H9 (cell line): ENCODE measurements around the gene ST14. TPM values are rescaled to one million over a fixed set of nuclear protein-coding genes. Genes with fewer than 3 reads are reported as not detected.

ENCODE experiments used
- DNase-seq: peaks from one replicate; pipeline ENCODE4 v3.0.0-alpha.2; 2017
- H2AFZ ChIP-seq: one replicate; pipeline ENCODE4 v1.6.1; 2013; ENCODE audit warnings: mild to moderate bottlenecking, low read length, control low read depth, moderate library complexity
- H2AK5ac ChIP-seq: 2 replicates; pipeline ENCODE4 v1.6.1; 2013; ENCODE audit warnings: low read length, control low read depth, mixed read lengths; ENCODE audit not compliant: insufficient read length
- H2BK120ac ChIP-seq: one replicate; pipeline ENCODE4 v1.6.1; 2013; ENCODE audit warnings: low read depth, mild to moderate bottlenecking, low read length, control low read depth, inconsistent platforms; ENCODE audit not compliant: poor library complexity, severe bottlenecking
- H2BK12ac ChIP-seq: 2 replicates; pipeline ENCODE4 v1.6.1; 2013; ENCODE audit warnings: low read length, control low read depth, mixed read lengths, low read depth; ENCODE audit not compliant: insufficient read length
- H2BK15ac ChIP-seq: 2 replicates; pipeline ENCODE4 v1.6.1; 2013; ENCODE audit warnings: low read depth, low read length, control low read depth
- H2BK20ac ChIP-seq: one replicate; pipeline ENCODE4 v1.6.1; 2013; ENCODE audit warnings: low read depth, mild to moderate bottlenecking, low read length, control low read depth, inconsistent platforms; ENCODE audit not compliant: poor library complexity, severe bottlenecking
- H2BK5ac ChIP-seq: 2 replicates; pipeline ENCODE4 v1.6.1; 2013; ENCODE audit warnings: low read length, control low read depth, mixed read lengths; ENCODE audit not compliant: insufficient read length
- H3K14ac ChIP-seq: 2 replicates; pipeline ENCODE4 v1.6.1; 2013; ENCODE audit warnings: low read length, control low read depth; ENCODE audit not compliant: insufficient read depth
- H3K18ac ChIP-seq: 2 replicates; pipeline ENCODE4 v1.6.1; 2013; ENCODE audit warnings: low read depth, mild to moderate bottlenecking, mixed read lengths, low read length, control low read depth; ENCODE audit not compliant: insufficient read length
- H3K23ac ChIP-seq: 2 replicates; pipeline ENCODE4 v1.6.1; 2013; ENCODE audit warnings: low read length, control low read depth, mixed read lengths, low read depth; ENCODE audit not compliant: insufficient read length
- H3K23me2 ChIP-seq: 2 replicates; pipeline ENCODE4 v1.6.1; 2013; ENCODE audit warnings: low read depth, mild to moderate bottlenecking, mixed read lengths, low read length, control low read depth; ENCODE audit not compliant: insufficient read length, poor library complexity, severe bottlenecking
- H3K27ac ChIP-seq: 2 replicates; pipeline ENCODE4 v1.5.1; 2013; ENCODE audit warnings: low read length, control low read depth, mixed read lengths, low read depth; ENCODE audit not compliant: insufficient read length
- H3K27me3 ChIP-seq: 2 replicates; pipeline ENCODE4 v1.6.1; 2013; ENCODE audit warnings: low read length, control low read depth, inconsistent platforms; ENCODE audit not compliant: insufficient read depth
- H3K4ac ChIP-seq: 2 replicates; pipeline ENCODE4 v1.6.1; 2013; ENCODE audit warnings: low read depth, mild to moderate bottlenecking, control low read depth, inconsistent platforms, low read length, moderate library complexity
- H3K4me1 ChIP-seq: 2 replicates; pipeline ENCODE4 v1.6.1; 2013; ENCODE audit warnings: low read length, control low read depth, inconsistent platforms; ENCODE audit not compliant: insufficient read depth
- H3K4me2 ChIP-seq: 2 replicates; pipeline ENCODE4 v1.6.1; 2013; ENCODE audit warnings: low read length, control low read depth, mixed read lengths; ENCODE audit not compliant: insufficient read length, insufficient read depth
- H3K56ac ChIP-seq: 2 replicates; pipeline ENCODE4 v1.6.1; 2013; ENCODE audit warnings: low read depth, mild to moderate bottlenecking, mixed read lengths, low read length, control low read depth; ENCODE audit not compliant: insufficient read length
- H3K79me1 ChIP-seq: 2 replicates; pipeline ENCODE4 v1.6.1; 2013; ENCODE audit warnings: low read depth, mild to moderate bottlenecking, moderate library complexity, low read length, control low read depth, inconsistent platforms; ENCODE audit not compliant: insufficient read depth, poor library complexity, severe bottlenecking
- H3K79me2 ChIP-seq: 2 replicates; pipeline ENCODE4 v1.6.1; 2013; ENCODE audit warnings: low read length, control low read depth, inconsistent platforms; ENCODE audit not compliant: insufficient read depth
- H3K9ac ChIP-seq: 2 replicates; pipeline ENCODE4 v1.6.1; 2013; ENCODE audit warnings: low read length, control low read depth, mixed read lengths; ENCODE audit not compliant: insufficient read length; ENCODE audit errors: extremely low read depth
- H3K9me3 ChIP-seq: one replicate; pipeline ENCODE4 v1.6.1; 2013; ENCODE audit warnings: low read depth, low read length, inconsistent platforms; ENCODE audit not compliant: control insufficient read depth
- H3T11ph ChIP-seq: one replicate; pipeline ENCODE4 v1.6.1; 2013; ENCODE audit warnings: mild to moderate bottlenecking, low read length, control low read depth, inconsistent platforms
- H4K20me1 ChIP-seq: one replicate; pipeline ENCODE4 v1.6.1; 2013; ENCODE audit not compliant: control insufficient read depth, insufficient read length, insufficient read depth
- H4K5ac ChIP-seq: 2 replicates; pipeline ENCODE4 v1.6.1; 2013; ENCODE audit warnings: low read depth, mild to moderate bottlenecking, mixed read lengths, low read length, control low read depth; ENCODE audit not compliant: insufficient read length
- H4K8ac ChIP-seq: replicated peaks from 2 replicates; pipeline ENCODE4 v1.6.1; 2013; ENCODE audit warnings: low read length, control low read depth, mixed read lengths, low read depth; ENCODE audit not compliant: insufficient read length
- H4K91ac ChIP-seq: 2 replicates; pipeline ENCODE4 v1.6.1; 2013; ENCODE audit warnings: low read depth, mild to moderate bottlenecking, moderate library complexity, mixed read lengths, low read length, control low read depth; ENCODE audit not compliant: insufficient read length
- H3K27ac Mint-ChIP-seq, 3 experiments: 2 replicates in 2 of 3; 3 replicates in 1 of 3; pipeline ENCODE4 v1.8.0; 2020 to 2021; ENCODE audit warnings: mixed read lengths in 3 of 3, mild to moderate bottlenecking in 1 of 3, moderate library complexity in 1 of 3
- H3K27me3 Mint-ChIP-seq: 2 replicates; pipeline ENCODE4 v1.8.0; 2021; ENCODE audit warnings: low read depth, mild to moderate bottlenecking, moderate library complexity, mixed read lengths
- H3K36me3 Mint-ChIP-seq, 3 experiments: 2 replicates in 2 of 3; 3 replicates in 1 of 3; pipeline ENCODE4 v1.8.0; 2020 to 2021; ENCODE audit warnings: low read depth in 3 of 3, mixed read lengths in 3 of 3; ENCODE audit not compliant: insufficient read depth in 1 of 3
- H3K4me1 Mint-ChIP-seq, 2 experiments: 2 replicates each; pipeline ENCODE4 v1.8.0; 2020; ENCODE audit warnings: mixed read lengths in 2 of 2
- H3K4me3 Mint-ChIP-seq, 2 experiments: 2 replicates in 1 of 2; 3 replicates in 1 of 2; pipeline ENCODE4 v1.8.0; 2020 to 2021; ENCODE audit warnings: mild to moderate bottlenecking in 2 of 2, mixed read lengths in 2 of 2, moderate library complexity in 1 of 2
- H3K9me3 Mint-ChIP-seq, 2 experiments: 2 replicates in 1 of 2; 3 replicates in 1 of 2; pipeline ENCODE4 v1.8.0; 2020; ENCODE audit warnings: mild to moderate bottlenecking in 2 of 2, mixed read lengths in 2 of 2, moderate library complexity in 1 of 2
- WGBS: extraction: QIAGEN DNeasy Blood & Tissue Kit; methylation state at CpG from one replicate; pipeline ENCODE4 v1.1.7; 2013; ENCODE audit warnings: missing lambda C conversion rate, low lambda C conversion rate, mixed read lengths; ENCODE audit not compliant: insufficient read length; ENCODE audit errors: extremely low coverage; 5-methylcytosine and 5-hydroxymethylcytosine counted together
- total RNA-seq: library from RNA; stranded (reverse); gene quantifications from 2 replicates; pipeline ENCODE4 v1.2.1, GENCODE V29; 2021
- TF ChIP-seq, protein P1 (sequence below): fragments of 200-600 bp; sonication (generic); conservative IDR thresholded peaks from 3 replicates; pipeline ENCODE4 v1.8.0; 2021; ENCODE audit warnings: antibody characterized with exemption, mild to moderate bottlenecking

Gene ST14
- total RNA-seq, 1 experiment from 2014 or later: 22.4 TPM

DNA sequence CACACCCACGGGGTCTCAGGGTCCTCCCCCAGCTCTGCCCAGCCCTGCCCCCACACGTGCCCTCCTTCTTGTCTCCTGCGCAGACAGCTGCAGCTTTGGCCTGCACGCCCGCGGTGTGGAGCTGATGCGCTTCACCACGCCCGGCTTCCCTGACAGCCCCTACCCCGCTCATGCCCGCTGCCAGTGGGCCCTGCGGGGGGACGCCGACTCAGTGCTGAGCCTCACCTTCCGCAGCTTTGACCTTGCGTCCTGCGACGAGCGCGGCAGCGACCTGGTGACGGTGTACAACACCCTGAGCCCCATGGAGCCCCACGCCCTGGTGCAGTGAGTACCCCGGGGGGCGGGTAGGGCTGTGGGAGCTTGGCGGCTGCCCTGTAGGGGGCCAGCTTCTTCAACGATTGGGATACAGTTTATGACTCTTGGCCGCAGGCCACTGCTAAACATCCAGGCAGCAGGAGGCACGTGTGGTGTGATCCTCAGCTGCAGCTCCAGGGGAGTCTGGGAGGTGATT lies 30.8 kb downstream of the ST14 start:
- Histone ChIP-seq H3K4me1 (no peaks in the 10 kb centered on the region), H2BK5ac (no peak overlapping the region), H3K79me1 (no peaks in the 10 kb centered on the region), H4K91ac (no peak overlapping the region), H2BK120ac (no peak overlapping the region), H3K23ac (no peak overlapping the region), H3K14ac (no peak overlapping the region; the same call in 1 of the 2 replicates), H2BK20ac (no peak overlapping the region), H3K9me3 (no peaks in the 10 kb centered on the region), H3K9ac (no peak overlapping the region), H3T11ph (no peak overlapping the region), H2AK5ac (no peak overlapping the region), H4K8ac (no peak overlapping the region), H2BK15ac (no peak overlapping the region), H3K23me2 (no peaks in the 10 kb centered on the region), H3K27me3 (no peaks in the 10 kb centered on the region), H3K79me2 (no peaks in the 10 kb centered on the region), H2AFZ (no peak overlapping the region), H3K4ac (no peak overlapping the region), H3K18ac (no peak overlapping the region), H2BK12ac (no peak overlapping the region), H3K27ac (no peak overlapping the region), H3K56ac (no peak overlapping the region), H4K20me1 (no peaks in the 10 kb centered on the region), H3K4me2 (no peak overlapping the region), H4K5ac (no peak overlapping the region)
- no peak for DNase-seq
- Mint-ChIP-seq H3K27ac (0 out of 7 replicates have a peak overlapping the region, but pooled peaks of 1 of the 3 experiments have one; percentile 61), H3K9me3 (no peaks in the 10 kb centered on the region), H3K4me1 (peaks cover 0 to 5% of the 10 kb centered on the region in 2 experiments; a peak in 2 of 4 replicates), H3K27me3 (no peaks in the 10 kb centered on the region), H3K36me3 (peaks cover 0 to 10% (median 4%) of the 10 kb centered on the region in 3 experiments; a peak in 6 of 7 replicates), H3K4me3 (no peak overlapping the region)
- no CpG with 5 or more reads among the region's 29 CpGs for WGBS
- TF ChIP-seq, protein P1, sequence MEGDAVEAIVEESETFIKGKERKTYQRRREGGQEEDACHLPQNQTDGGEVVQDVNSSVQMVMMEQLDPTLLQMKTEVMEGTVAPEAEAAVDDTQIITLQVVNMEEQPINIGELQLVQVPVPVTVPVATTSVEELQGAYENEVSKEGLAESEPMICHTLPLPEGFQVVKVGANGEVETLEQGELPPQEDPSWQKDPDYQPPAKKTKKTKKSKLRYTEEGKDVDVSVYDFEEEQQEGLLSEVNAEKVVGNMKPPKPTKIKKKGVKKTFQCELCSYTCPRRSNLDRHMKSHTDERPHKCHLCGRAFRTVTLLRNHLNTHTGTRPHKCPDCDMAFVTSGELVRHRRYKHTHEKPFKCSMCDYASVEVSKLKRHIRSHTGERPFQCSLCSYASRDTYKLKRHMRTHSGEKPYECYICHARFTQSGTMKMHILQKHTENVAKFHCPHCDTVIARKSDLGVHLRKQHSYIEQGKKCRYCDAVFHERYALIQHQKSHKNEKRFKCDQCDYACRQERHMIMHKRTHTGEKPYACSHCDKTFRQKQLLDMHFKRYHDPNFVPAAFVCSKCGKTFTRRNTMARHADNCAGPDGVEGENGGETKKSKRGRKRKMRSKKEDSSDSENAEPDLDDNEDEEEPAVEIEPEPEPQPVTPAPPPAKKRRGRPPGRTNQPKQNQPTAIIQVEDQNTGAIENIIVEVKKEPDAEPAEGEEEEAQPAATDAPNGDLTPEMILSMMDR: no peak
